SK-N-SH (cell line): ENCODE data around the gene ABCA4.

Source experiments
- CTCF ChIP-seq: fragments of 200-600 bp; sonication (generic); IDR thresholded peaks from 2 replicates; pipeline ENCODE4 v1.6.1; 2017; ENCODE audit warnings: antibody characterized with exemption, mild to moderate bottlenecking, moderate library complexity
- IRF3 ChIP-seq: fragments of 150-350 bp; IDR thresholded peaks from 2 replicates; pipeline ENCODE4 v1.6.1; 2016; ENCODE audit warnings: mild to moderate bottlenecking, low read depth, low read length
- JUND ChIP-seq: IDR thresholded peaks from 2 replicates; pipeline ENCODE4 v1.4.0; 2012
- MEF2A ChIP-seq: IDR thresholded peaks from 2 replicates; pipeline ENCODE4 v1.4.0; 2012; ENCODE audit warnings: low read depth, borderline replicate concordance
- PBX3 ChIP-seq: IDR thresholded peaks from 2 replicates; pipeline ENCODE4; 2012
- POLR2AphosphoS5 ChIP-seq: IDR thresholded peaks from 2 replicates; pipeline ENCODE4 v1.6.1; 2012; ENCODE audit warnings: low read depth, low read length
- TEAD4 ChIP-seq: IDR thresholded peaks from 2 replicates; pipeline ENCODE4 v1.4.0; 2012; ENCODE audit warnings: mild to moderate bottlenecking, borderline replicate concordance; ENCODE audit not compliant: insufficient read depth
- TF ChIP-seq, protein P1 (sequence below): IDR thresholded peaks from 2 replicates; pipeline ENCODE4 v1.4.0; 2012; ENCODE audit warnings: low read depth

DNA sequence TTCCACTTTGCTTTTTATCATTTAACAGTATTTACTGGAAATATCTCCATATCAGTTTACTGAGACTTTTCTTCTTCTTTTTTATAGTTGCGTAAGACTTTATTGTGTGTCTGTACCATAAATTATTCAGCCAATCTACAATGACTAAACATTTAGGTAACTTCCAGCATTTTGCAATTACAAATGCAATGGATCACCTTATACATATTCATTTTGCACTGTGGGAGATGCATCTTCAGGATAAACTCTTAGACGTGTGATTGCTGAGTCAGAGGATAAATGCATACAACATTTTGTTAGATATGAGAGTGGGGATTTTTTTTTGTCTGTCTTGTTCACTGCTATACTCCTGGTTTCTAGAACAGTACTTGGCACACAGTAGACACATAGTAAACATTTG, 116.0 kb downstream of the ABCA4 start:
- TF ChIP-seq JUND (no peak), TEAD4 (no peak), IRF3 (no peak), CTCF (no peak), MEF2A (no peak), POLR2AphosphoS5 (no peak), PBX3 (no peak)
- TF ChIP-seq, protein P1, sequence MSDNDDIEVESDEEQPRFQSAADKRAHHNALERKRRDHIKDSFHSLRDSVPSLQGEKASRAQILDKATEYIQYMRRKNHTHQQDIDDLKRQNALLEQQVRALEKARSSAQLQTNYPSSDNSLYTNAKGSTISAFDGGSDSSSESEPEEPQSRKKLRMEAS, result no peak
